ENCODE measurements around the gene KBTBD7.

The KBTBD7 gene

DNA sequence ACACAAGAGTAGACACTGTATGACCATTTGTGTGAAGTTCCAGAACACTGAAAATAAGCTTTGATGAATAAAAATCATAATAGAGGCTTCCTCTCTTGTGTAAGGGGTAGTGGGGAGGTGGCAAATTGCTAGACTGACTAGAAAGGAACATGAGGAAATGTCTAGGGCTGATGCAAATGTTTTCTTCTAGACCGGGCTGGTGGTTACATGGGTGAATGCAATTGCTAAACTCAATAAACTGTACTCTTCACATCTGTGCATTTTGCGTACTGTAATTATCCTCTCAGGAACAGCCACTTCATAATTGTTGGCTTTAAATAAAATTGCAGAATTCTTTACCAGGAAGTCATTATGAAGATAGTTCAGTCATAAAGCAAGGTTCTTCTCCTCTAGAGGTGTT is 5.2 kb upstream of the KBTBD7 start:
- Histone ChIP-seq H3K4me2 (ENCODE audit: low read length) (peak overlapping the region; percentile 67), H4K20me1 (ENCODE audit: control insufficient read depth, insufficient read depth, low read depth, low read length) (no peaks in the 10 kb centered on the region), H3F3A (ENCODE audit: control insufficient read depth, insufficient read depth) (peaks cover 12% of the 10 kb centered on the region), H3K4me3 (ENCODE audit: low read length) (peak overlapping the region; percentile 52), H3K4me1 (ENCODE audit: control insufficient read depth, low read length) (peaks cover 77% of the 10 kb centered on the region), H3K27ac (ENCODE audit: low read depth, low read length) (peak overlapping the region; percentile 87), H3K27me3 (ENCODE audit: control insufficient read depth, low read length) (no peaks in the 10 kb centered on the region), H3K9me2 (replicated peaks; ENCODE audit: control insufficient read depth, low read length) (no peaks in the 10 kb centered on the region), H3K36me3 (ENCODE audit: control insufficient read depth, low read length) (no peaks in the 10 kb centered on the region; the same call in 1 of the 2 replicates), H3K79me2 (ENCODE audit: control insufficient read depth, low read length) (no peaks in the 10 kb centered on the region), H3K9me3 (ENCODE audit: control insufficient read depth, insufficient read depth, low read length) (peaks cover 18% of the 10 kb centered on the region; the same call in 1 of the 2 replicates)
- TF ChIP-seq EZH2phosphoT487 (IDR thresholded peaks at IDR 0.05; ENCODE audit: borderline replicate concordance, low read length) (no peak), CTCF (IDR thresholded peaks at IDR 0.05; ENCODE audit: low read depth, low read length, poor library complexity, severe bottlenecking) (no peak)

DNA sequence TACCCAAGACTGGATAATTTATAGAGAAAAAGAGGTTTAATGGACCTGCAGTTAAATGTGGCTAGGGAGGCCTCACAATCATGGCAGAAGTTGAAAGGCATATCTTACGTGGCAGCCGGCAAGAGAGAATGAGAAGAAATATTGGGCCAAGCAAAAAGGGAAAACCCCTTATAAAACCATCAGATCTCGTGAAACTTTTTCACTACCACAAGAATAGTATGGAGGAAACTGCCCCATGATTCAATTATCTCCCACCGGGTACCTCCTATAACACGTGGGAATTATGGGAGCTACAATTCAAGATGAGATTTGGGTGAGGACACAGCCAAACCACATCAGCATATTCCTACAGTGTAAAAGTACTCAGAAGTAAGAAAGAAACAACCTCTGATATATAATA is 4.7 kb upstream of the KBTBD7 start:
- Histone ChIP-seq H3K79me2 (ENCODE audit: control insufficient read depth, low read length) (no peaks in the 10 kb centered on the region), H3F3A (ENCODE audit: control insufficient read depth, insufficient read depth) (peaks cover 12% of the 10 kb centered on the region), H3K4me1 (ENCODE audit: control insufficient read depth, low read length) (peaks cover 78% of the 10 kb centered on the region), H3K27ac (ENCODE audit: low read depth, low read length) (peak overlapping the region; percentile 87), H3K9me2 (replicated peaks; ENCODE audit: control insufficient read depth, low read length) (no peaks in the 10 kb centered on the region), H3K4me2 (ENCODE audit: low read length) (peak overlapping the region; percentile 67), H3K36me3 (ENCODE audit: control insufficient read depth, low read length) (no peaks in the 10 kb centered on the region; the same call in 1 of the 2 replicates), H3K4me3 (ENCODE audit: low read length) (peak overlapping the region; percentile 52), H4K20me1 (ENCODE audit: control insufficient read depth, insufficient read depth, low read depth, low read length) (no peaks in the 10 kb centered on the region), H3K9me3 (ENCODE audit: control insufficient read depth, insufficient read depth, low read length) (peaks cover 18% of the 10 kb centered on the region; the same call in 1 of the 2 replicates), H3K27me3 (ENCODE audit: control insufficient read depth, low read length) (no peaks in the 10 kb centered on the region)
- no peak for TF ChIP-seq EZH2phosphoT487 (IDR thresholded peaks at IDR 0.05; ENCODE audit: borderline replicate concordance, low read length)
- no peak for TF ChIP-seq CTCF (IDR thresholded peaks at IDR 0.05; ENCODE audit: low read depth, low read length, poor library complexity, severe bottlenecking)

DNA sequence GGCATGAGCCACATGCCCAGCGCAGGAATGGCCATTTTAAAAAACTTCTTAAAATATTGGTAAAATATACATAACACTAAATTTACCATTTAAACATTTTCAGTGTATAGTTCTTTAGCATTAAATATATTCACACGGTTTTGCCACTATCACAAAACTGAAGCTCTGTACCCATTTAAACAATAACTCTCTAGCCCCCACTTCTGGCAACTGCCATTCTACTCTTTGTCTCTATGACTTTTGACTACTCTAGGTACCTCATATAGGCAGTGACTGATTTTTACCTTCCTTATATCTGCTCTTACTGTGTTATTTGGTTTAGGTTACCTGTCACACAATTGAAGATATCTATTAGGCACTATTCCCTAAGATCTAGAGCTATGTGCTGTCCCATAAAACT is 2.3 kb upstream of the KBTBD7 start:
- Histone ChIP-seq H3K4me2 (ENCODE audit: low read length) (no peak overlapping the region), H3K79me2 (ENCODE audit: control insufficient read depth, low read length) (peaks cover 16% of the 10 kb centered on the region), H3K36me3 (ENCODE audit: control insufficient read depth, low read length) (peaks cover 13% of the 10 kb centered on the region), H3K9me2 (replicated peaks; ENCODE audit: control insufficient read depth, low read length) (no peaks in the 10 kb centered on the region), H3K27ac (ENCODE audit: low read depth, low read length) (no peak overlapping the region), H3K4me1 (ENCODE audit: control insufficient read depth, low read length) (peaks cover 75% of the 10 kb centered on the region), H3F3A (ENCODE audit: control insufficient read depth, insufficient read depth) (peaks cover 12% of the 10 kb centered on the region), H4K20me1 (ENCODE audit: control insufficient read depth, insufficient read depth, low read depth, low read length) (no peaks in the 10 kb centered on the region), H3K4me3 (ENCODE audit: low read length) (no peak overlapping the region), H3K9me3 (ENCODE audit: control insufficient read depth, insufficient read depth, low read length) (peaks cover 24% of the 10 kb centered on the region; the same call in 1 of the 2 replicates), H3K27me3 (ENCODE audit: control insufficient read depth, low read length) (no peaks in the 10 kb centered on the region)
- no peak for TF ChIP-seq EZH2phosphoT487 (IDR thresholded peaks at IDR 0.05; ENCODE audit: borderline replicate concordance, low read length)
- peak; percentile 38 for TF ChIP-seq CTCF (IDR thresholded peaks at IDR 0.05; ENCODE audit: low read depth, low read length, poor library complexity, severe bottlenecking)
